HG03575 (cell line): ENCODE data around the gene BAD.

ENCODE experiments used
- ATAC-seq: cut with Tn5 transposase; IDR thresholded peaks from one replicate; pipeline ENCODE4 v1.9.1; 2021; ENCODE audit not compliant: unreplicated experiment, insufficient number of reproducible peaks, low FRiP score; ENCODE audit errors: extremely low read depth

Gene BAD

DNA sequence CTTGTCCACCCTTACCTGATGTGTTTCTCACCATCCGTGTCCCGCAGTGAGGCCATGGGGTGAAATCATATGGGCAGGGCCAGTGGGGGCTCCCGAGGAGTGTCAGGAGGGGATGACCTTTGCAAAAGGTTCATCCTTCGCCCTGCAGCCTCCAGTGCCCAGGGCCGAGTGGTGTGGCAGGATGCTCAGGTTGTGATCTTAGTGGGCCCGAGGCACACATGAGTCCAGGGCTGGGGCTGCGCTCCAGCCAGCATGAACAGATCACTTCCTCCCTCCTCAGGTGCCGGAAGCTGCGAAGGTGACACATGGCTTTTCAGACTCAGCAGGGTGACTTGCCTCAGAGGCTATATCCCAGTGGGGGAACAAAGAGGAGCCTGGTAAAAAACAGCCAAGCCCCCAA lies 46.4 kb downstream of the BAD start:
- ATAC-seq = no peak

DNA sequence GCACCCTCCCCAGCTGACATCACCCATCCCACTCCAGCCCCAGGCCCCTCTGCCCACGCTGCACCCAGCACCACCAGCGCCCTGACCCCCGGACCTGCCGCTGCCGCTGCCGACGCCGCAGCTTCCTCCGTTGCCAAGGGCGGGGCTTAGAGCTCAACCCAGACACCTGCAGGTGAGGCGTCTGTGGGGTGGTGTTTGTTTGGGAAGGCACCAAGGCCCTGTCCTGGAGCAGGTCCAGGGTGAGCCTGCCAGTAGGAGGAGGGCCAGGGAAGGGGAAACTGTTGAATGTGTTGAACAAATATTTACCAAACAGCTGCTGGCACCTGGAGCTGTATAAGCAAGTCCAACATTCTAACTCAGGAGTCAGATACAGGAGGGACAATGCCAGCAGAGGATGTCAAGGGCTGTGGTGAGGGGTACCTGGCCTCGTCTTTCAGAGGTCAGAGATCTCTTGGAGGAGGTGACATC lies 46.9 kb downstream of the BAD start:
- no peak for ATAC-seq

DNA sequence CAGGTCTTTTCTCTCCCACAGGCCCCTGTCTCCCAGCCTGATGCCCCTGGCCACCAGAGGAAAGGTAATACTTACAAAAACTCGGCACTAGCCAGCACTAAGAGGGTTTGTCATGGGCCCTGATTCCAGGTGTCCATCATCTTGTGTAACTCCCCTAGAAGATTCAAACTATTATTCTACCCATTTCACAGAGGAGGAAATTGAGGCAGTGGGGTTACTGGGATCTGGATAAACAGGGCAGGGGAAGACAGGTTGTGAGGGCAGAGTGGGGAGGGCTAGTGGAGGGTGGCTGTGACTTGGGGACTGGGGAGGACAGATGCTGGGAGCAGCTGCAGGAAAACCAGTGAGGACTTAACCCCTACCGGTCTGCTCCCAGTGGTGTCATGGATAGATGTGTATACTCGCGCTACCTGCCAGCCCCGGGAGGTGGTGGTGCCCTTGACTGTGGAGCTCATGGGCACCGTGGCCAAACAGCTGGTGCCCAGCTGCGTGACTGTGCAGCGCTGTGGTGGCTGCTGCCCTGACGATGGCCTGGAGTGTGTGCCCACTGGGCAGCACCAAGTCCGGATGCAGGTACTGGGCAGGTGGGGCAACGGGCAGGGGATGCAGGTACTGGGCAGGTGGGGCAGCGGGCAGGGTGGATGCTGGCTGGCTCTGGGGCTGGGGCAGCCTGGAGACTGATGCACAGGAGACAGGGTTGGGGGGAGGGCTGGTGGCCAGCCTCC lies 48.9 kb downstream of the BAD start:
- no peak for ATAC-seq

DNA sequence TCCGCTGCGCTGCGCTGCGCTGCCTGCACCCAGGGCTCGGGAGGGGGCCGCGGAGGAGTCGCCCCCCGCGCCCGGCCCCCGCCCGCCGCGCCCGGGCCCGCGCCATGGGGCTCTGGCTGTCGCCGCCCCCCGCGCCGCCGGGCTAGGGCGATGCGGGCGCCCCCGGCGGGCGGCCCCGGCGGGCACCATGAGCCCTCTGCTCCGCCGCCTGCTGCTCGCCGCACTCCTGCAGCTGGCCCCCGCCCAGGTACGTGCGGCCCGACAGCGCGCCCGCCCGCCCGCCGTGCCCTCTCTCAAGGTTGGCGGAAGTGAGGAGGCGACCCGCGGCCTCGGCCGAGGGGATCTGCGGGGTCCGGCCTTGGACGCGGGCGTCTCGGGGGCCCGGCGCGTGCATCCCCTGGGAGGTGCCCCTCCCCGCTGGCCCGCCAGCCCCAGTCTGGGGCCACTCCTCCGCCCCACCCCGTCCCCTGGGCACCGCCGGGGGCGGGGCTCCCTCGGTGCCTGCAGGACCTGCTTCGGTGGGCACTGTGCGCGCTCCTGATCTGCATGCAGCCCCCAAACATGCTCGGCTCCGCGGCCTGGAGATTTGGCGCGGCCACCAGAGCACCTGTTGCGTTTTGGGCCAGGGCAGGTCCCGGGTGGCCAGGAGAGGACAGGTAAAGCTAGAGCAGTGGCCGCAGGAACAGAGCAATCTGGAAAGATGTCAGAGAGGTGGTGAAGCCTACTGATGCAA lies 49.7 kb downstream of the BAD start:
- no peak for ATAC-seq

DNA sequence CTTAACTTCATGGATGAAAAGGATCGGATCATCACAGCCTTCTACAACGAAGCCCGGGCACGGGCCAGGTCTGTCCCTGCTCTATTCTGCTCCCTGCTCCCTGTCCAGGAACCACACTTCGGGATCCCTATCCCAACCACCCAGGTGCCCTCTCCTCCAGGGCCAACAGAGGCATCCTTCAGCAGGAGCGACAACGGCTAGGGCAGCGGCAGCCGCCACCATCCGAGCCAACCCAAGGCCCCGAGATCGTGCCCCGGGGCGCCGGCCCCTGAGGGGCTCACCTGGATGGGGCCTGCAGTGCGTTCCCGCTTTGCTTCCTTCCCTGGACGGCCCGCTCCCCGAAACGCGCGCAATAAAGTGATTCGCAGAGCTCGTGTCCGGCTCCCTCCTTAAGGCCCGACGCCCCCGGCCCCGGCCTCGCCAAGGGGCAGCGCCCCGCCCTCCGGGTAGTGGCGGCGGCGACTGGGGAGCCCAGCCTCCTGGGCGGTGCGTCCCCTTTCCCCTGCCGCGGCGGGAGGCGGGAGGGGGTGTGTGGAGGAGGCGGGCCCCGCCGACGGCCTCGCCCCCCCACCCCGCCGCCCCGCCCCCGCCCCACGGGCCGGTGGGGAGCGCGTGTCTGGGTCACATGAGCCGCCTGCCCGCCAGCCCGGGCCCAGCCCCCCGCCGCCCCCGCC lies 50.4 kb downstream of the BAD start, which contains the start of gene VEGFB:
Gene VEGFB, plus strand, starts transcription at position 672 of the 674 bp plus-strand sequence. CDS start 250 bp downstream, outside the sequence.
- no peak for ATAC-seq

DNA sequence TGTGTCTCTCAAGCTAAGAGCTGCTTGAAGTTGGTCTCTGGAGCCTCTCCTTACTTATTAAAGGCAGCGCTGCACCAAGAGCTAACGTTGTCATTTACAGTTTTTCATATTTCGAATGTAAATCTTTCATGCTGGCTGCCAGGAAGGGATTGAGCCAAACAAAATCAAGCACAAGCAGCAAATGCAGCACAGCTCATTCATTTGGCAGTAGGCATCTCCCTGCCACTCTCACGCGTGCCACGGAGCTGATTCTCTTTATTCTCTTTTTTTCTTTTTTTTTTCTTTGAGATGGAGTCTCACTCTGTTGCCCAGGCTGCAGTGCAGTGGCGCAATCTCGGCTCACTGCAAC lies 51.5 kb downstream of the BAD start:
- ATAC-seq = no peak

DNA sequence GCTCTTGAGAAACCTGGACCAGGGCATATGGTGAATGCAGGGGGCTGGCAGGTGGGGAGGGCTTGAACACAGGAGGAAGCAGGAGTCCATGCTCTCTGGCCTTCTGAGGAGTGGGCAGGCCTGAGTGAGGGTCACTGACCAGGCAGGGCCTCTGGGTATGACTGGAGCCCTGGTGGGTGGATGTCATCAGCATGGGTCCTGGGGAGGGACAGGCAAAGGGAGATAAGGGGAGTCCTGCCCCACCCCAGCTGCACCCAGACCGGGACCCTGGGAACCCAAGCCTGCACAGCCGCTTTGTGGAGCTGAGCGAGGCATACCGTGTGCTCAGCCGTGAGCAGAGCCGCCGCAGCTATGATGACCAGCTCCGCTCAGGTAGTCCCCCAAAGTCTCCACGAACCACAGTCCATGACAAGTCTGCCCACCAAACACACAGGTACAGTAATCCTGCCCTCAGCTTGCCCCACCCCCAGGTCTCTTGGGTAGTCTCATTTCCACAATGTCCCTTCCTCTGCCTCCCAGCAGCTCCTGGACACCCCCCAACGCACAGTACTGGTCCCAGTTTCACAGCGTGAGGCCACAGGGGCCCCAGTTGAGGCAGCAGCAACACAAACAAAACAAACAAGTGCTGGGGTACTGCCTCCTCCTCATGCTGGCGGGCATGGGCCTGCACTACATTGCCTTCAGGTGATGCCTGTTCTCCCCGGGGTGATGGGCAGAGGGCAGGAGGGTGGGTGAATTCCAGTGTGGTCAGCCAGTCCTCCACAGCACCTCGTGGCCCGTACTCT lies 52.1 kb downstream of the BAD start:
- no peak for ATAC-seq

DNA sequence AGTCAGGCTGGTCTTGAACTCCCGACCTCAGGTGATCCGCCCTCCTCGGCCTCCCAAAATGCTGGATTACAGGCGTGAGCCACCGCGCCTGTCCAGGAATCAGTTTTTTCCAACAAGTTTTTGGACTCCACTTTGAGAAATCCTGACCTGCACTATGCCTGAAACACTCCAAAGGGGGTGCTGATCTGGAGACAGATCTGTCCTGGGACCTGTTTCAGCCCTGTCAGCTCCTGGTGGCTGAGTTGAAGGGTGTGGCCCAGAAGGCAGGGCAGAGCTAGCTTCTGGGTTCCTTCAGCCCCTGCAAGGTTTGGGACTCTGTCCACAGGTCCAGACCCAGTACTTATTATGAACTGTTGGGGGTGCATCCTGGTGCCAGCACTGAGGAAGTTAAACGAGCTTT lies 52.9 kb downstream of the BAD start:
- ATAC-seq = no peak

DNA sequence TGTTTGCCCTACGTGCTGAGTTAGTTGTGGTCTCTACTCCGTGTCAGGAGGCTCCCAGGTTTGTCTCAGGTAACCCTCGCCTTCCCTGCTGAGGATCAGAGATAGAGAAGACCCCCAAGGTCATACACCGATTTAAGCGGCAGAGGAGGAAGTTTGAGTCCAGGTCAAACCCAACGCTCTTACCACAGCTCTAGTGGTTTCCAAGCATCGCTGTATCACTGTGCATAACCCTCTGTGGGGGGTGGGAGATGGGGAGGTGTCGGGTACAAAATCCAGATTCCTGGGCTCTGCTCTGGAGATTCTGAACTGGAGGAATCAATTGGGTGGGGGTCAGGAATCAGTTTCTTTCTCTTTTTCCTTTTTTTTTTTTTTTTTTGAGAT lies 53.5 kb downstream of the BAD start:
- ATAC-seq = no peak

DNA sequence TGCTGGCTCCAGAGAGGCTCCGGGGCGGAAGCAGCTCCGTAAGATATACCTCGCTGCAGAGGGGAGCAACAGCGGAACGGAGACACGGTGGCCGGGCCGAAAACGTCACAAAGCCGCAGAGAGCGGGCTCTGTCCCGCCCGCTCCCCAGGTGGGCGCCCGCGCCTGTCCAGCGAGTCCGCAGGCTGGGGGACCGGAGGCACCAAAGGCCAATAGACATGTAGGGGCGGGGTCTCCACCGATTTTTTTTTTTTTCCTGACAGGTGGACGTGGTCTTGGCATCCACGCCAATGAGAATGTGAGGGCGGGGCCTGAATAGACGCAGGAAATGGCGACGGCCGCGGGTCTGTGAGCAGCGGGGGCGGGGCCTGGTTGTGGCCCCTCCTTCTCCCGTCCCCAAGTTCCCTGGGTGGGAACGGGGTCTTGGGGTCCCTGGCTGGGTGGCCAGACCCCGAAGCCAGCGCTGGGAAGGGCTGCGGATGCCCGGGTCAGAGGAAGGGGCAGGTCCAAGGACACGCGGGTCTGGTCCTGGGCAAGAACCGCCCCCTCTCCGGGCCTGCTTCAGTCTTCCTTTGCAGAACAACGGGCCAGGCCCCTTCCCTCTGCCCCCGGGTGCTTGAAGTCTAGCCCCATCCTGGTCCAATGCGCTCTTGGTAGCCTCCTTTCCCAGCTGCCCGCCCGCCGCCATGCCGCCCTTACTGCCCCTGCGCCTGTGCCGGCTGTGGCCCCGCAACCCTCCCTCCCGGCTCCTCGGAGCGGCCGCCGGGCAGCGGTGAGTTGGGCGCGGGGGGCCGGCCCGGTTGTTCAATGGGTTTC lies 54.1 kb downstream of the BAD start, which contains the start of gene DNAJC4:
Gene DNAJC4, plus strand, starts transcription at position 378 of the 814 bp plus-strand sequence. Its CDS starts 307 bp downstream, at position 685.
- no peak for ATAC-seq

DNA sequence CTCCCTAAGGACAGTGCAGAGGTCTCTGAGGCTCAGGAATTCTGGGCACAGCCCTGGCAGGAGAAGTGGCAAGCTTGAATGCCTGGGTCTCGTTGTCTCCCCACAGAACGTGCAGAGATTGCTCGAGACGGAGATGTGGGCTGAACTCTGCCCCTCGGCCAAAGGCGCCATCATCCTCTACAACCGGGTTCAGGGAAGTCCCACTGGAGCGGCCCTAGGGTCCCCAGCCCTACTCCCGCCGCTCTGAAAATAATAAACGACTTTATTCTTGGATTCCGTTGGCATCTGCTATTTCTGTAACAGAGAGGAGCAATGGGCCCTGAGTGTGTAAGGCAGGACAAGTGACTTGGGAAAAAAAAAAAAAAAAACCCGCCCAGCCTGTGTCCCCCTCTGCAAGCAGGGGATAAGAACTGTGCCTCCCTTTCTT lies 54.7 kb downstream of the BAD start:
- ATAC-seq = no peak

DNA sequence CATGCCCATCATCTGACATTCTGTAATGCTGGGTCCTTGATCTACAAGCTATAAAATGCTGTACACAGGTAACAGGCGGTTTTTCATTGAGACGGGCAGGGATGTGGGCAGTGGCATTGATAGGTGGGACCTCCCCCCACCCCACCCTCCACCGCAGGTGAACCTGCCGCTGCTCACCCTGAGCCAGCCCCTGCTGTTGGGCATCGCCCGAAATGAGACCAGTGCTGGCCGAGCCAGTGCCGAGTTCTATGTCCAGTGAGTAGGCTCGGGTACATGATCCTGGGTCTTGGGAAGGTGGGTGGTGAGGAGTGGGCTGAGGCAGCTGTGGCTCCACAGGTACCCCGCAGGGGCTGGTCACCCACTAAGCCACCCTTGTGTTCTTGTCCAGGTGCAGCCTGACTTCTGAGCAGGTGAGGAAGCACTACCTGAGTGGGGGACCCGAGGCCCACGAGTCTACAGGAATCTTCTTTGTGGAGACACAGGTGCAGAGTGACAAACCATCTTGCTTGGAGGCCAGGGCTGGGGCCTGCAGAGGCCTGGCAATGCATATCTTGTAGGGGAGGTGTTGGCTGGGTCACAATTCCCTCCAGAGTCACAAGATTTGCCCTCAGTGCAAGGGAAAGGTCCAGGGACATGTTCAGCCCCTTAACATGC lies 55.2 kb downstream of the BAD start:
- ATAC-seq = no peak

DNA sequence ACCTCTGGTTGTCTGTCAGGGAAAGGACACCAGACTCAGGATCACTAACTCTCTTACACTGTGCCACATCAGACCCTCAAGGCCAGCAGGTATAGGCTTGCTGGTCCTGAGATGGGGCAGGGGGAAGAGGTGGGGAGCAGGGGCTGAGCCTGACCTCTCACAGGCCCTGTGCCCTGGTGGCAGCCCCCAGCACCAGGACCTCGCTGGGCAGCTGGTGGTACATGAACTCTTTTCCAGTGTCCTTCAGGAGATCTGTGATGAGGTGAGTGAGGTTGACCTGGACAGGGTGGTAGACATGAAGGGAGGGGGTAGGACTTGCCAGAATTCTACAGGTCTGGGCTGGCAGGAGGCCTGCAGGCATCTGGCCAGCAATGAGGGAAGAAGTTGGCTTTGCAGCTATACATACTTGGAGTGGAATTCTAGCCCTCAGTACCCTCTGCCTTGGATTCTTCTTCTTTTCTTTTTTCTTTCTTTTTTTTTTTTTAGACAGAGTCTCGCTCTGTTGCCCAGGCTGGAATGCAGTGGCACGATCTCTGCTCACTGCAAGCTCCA lies 57.0 kb downstream of the BAD start:
- no peak for ATAC-seq

DNA sequence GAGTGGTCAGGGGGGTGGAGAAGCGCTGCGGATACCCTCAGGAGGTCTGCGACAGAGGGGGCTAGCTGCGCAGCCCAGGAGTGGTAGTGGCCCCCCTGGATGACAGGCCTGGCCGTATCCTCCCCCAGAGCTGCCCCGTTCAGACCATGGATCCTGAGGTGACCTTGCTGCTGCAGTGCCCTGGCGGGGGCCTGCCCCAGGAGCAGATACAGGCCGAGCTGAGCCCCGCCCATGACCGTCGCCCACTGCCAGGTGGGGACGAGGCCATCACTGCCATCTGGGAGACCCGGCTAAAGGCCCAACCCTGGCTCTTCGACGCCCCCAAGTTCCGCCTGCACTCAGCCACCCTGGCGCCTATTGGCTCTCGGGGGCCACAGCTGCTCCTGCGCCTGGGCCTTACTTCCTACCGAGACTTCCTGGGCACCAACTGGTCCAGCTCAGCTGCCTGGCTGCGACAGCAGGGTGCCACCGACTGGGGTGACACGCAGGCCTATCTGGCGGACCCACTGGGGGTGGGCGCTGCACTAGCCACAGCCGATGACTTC lies 57.9 kb downstream of the BAD start:
- no peak for ATAC-seq

DNA sequence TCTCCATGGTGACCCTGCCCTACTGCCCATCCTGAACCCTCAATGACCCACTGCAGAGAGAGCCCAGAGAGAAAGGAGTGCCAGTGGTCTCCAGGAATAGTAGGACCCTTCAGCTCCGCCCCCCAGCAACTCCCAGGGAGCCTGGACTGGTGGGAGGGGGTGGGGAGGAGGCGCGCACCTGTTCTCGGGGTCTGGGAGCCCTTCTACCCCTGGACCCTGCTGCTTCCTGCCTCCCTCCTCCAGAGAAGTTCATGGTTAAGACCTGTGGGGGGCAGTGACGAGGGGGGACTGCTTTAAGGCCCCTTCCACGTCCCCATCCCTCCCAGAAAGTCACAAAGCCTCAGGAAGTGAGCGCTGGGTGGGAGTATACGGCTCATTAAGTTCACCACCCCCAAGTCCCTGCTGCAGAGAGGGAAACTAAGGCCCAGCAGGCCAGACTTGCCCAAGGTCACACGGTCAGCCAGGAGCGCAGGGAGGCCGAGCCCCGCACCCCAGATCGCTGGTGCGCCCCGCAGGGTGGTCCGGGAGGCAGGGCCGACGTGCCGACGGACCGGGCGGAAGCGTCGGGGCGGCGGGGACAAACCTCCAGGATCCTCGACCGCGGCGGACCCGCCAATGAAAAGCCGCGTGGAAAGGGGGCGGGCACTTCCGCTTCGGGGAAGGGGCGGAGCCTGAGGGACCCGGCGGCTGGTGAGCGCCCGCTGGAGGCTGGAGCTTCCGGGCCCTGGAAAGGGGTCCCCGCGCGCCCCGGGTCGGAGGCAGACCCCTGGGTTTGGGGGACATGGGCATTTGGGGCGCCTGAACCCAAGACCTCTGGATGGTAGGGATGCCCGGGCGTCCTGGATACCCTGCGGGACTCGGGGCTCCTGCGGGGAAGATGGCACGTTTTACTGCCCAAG lies 58.6 kb downstream of the BAD start, which contains the start of the genes NUDT22 and TRPT1:
Gene NUDT22, plus strand, starts transcription at position 667 of the 899 bp plus-strand sequence. CDS start 379 bp downstream, outside the sequence.
Gene TRPT1, minus strand, starts transcription at position 579 of the 899 bp plus-strand sequence. Its CDS starts 326 bp downstream, at position 253.
- ATAC-seq = no peak
